ENCODE measurements around the gene ARHGEF26.

ARHGEF26 gene

GRCh38 chr3:154210986-154211385, 89.8 kb downstream of the ARHGEF26 start:
- no peak for DNase-seq (ENCODE audit: low read depth in 2 of 2)

- DNase-seq (ENCODE audit: low read depth in 2 of 2): no peak
Observed at GRCh38 chr3:154214306-154214705, 93.1 kb downstream of the ARHGEF26 start.

- no peak for DNase-seq (ENCODE audit: low read depth in 2 of 2)
Observed at GRCh38 chr3:154217671-154218070, 96.5 kb downstream of the ARHGEF26 start.

DNA sequence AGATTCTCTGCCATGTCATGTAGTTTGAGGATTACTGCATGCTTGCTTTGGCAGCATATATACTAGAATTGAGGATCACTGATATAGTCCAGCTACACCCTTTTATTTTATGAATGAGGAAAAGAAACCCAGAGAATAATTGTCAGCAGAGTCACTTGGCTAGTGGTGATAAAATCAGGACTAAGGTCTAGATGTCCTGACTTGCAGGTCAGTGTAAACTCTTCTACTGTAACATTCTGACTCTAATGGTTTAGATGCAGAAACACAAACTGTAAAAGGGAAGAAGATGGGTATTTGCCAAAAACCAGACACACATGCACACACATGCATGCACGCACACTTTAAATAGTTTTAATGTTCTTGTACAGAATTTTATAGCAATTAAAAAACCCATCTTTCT, 97.5 kb downstream of the ARHGEF26 start:
- no peak for DNase-seq (ENCODE audit: low read depth in 2 of 2)

GRCh38 chr3:154220462-154220861, 99.3 kb downstream of the ARHGEF26 start:
- DNase-seq (ENCODE audit: low read depth in 2 of 2): no peak

- no peak for DNase-seq (ENCODE audit: low read depth in 2 of 2)
Observed at GRCh38 chr3:154223519-154223918, 102.3 kb downstream of the ARHGEF26 start.

GRCh38 chr3:154224366-154224765, 103.2 kb downstream of the ARHGEF26 start:
- no peak for DNase-seq (ENCODE audit: low read depth in 2 of 2)

DNA sequence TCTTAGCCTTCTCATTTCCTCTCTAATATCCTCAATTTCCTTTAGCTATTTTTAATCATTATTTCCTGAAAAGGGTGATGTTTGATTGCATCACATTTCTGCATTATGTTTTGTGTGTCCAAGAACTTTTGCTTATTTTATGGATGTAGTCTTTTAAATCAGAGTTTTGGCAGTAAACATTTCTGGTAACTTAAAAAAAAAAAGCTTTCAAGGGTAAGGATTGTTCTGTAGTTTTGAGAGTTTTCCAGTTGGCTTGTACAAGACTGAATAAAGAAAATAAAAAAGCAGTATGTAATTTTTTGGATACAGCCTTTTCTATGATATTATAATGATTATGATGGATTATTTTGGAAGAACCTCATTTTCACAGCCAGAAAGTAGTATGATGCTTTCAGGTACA, 103.7 kb downstream of the ARHGEF26 start:
- no peak for DNase-seq (ENCODE audit: low read depth in 2 of 2)

- DNase-seq (ENCODE audit: low read depth in 2 of 2): no peak
Observed at GRCh38 chr3:154225536-154225935, 104.3 kb downstream of the ARHGEF26 start.

DNA sequence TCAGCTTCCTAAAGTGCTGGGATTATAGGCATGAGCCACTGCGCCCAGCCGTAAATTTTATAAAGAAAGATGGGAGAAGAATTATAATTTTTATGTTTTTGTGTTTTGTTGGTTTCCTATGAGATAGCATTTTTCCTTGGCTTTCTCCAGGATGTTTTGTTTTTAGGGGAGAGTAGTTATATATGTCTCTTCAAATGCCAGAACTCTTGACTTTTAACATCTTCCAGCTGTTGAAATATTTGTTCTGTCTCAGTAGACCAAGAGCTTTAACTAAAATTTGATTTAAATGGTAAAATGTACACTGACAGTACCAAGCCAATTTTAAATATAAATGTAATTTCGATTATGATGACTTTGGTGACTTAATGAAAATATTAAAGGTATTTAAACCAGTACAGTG, 106.3 kb downstream of the ARHGEF26 start:
- DNase-seq (ENCODE audit: low read depth in 2 of 2): no peak

GRCh38 chr3:154228561-154229216, 107.5 kb downstream of the ARHGEF26 start:
- DNase-seq (ENCODE audit: low read depth in 2 of 2): no peak

- no peak for DNase-seq (ENCODE audit: low read depth in 2 of 2)
Observed at GRCh38 chr3:154229217-154229590, 108.0 kb downstream of the ARHGEF26 start.

GRCh38 chr3:154235330-154235729, 114.1 kb downstream of the ARHGEF26 start:
- DNase-seq (ENCODE audit: low read depth in 2 of 2): no peak

- DNase-seq (ENCODE audit: low read depth in 2 of 2): no peak
Observed at GRCh38 chr3:154236331-154236730, 115.1 kb downstream of the ARHGEF26 start.

DNA sequence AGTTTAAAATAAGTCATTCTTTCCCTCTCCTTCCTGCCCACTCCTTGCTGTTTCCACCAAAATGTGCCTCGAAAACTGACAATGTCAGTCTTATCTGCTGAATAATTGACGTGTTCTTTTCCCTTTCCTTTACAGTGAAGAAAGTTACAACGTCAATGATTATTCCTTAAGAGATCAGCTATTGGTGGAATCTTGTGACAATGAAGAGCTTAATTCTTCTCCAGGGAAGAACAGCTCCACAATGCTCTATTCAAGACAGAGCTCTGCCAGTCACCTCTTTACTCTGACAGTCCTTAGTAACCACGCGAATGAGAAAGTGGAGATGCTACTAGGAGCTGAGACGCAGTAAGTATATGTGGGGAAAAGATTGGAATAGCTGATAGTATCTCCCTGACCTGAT, 119.0 kb downstream of the ARHGEF26 start:
- DNase-seq (ENCODE audit: low read depth in 2 of 2): no peak

DNA sequence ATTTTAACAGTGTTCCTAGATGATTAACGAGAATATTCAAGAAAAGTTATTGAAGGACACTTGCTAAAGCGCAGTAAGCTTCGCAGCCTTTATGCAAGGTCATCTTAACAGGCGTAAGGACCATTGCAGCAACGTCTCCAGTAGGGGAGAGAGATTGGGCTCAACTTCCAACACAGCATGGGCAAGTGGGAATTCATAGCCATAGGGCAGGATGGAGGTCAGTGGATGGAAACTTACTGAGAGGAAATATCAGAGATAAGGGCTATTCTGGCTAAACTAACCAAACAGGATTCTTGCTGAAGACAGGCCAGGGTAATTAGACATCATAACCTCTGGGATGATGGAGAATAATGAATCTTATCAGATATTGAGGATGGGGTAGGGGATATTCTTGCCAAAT, 120.3 kb downstream of the ARHGEF26 start:
- no peak for DNase-seq (ENCODE audit: low read depth in 2 of 2)

DNA sequence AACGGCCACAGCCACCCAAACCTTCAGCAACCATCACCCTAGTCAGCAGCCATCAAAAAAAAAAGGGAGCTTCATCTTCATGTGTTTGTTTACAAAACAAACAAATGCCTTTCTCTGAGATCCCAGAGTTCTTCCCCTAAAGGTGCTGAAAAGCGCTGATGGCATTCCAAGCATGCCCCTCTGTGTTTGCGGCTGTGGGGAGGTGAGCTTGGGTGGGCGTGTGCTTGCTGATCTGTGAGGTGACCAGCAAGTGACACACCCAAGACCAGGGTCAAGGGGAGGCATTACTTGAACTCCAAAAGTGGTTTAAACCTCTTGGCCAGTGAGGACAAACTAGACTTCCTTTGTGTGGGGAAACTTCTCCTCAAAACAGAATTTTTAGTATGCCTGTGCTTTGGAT, 121.6 kb downstream of the ARHGEF26 start:
- DNase-seq (ENCODE audit: low read depth in 2 of 2): no peak

DNA sequence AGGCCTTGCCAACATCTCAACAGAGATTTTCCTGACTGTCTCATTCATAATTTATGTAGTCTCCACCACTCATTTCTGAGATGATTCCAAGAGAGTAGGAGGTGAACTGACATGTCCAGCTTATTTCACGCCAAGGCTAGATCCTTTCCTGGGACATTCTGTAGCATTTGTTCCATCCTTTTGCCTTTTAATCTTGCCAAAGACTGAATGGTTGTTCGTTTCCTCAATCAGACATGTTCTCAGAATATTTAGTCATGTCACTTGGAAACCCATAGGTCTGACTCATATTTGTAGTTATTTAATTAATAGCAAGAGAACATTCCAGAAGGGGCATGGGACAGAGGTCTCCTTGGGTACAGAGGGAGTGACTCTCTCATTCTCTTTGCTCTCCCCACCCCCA, 122.2 kb downstream of the ARHGEF26 start:
- DNase-seq (ENCODE audit: low read depth in 2 of 2): no peak

GRCh38 chr3:154244644-154245043, 123.5 kb downstream of the ARHGEF26 start:
- no peak for DNase-seq (ENCODE audit: low read depth in 2 of 2)

DNA sequence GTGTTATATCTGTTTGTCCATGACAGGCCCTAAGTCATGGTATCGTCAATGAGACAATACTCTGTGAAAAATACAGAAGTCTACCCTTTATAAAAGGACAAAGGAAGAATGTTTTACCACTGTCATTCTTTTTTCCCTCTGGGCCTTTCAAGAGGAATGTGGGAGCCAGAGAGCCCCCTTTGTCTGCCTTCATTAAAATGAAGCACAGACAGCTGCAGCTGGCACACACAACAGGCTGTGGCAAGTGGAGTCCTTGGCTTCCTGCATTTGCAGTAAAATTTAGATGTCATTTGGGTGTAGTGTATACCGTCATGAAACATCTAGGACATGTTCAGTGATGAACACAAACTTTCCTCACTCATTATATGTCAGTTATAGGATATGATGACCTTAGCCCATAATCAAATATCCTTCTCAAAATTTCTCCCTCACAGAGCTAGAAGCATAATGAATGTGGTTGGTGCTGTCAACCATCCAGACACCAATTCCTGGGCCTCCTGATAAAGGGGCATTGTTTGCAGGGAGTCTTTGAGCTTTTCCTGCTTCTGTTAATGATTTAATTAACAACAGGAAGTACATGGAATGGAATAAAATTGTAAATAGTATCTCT, 126.7 kb downstream of the ARHGEF26 start:
- DNase-seq (ENCODE audit: low read depth in 2 of 2): no peak

- DNase-seq (ENCODE audit: low read depth in 2 of 2): no peak
Observed at GRCh38 chr3:154250291-154250690, 129.1 kb downstream of the ARHGEF26 start.

- DNase-seq (ENCODE audit: low read depth in 2 of 2): no peak
Observed at GRCh38 chr3:154251610-154252009, 130.4 kb downstream of the ARHGEF26 start.

DNA sequence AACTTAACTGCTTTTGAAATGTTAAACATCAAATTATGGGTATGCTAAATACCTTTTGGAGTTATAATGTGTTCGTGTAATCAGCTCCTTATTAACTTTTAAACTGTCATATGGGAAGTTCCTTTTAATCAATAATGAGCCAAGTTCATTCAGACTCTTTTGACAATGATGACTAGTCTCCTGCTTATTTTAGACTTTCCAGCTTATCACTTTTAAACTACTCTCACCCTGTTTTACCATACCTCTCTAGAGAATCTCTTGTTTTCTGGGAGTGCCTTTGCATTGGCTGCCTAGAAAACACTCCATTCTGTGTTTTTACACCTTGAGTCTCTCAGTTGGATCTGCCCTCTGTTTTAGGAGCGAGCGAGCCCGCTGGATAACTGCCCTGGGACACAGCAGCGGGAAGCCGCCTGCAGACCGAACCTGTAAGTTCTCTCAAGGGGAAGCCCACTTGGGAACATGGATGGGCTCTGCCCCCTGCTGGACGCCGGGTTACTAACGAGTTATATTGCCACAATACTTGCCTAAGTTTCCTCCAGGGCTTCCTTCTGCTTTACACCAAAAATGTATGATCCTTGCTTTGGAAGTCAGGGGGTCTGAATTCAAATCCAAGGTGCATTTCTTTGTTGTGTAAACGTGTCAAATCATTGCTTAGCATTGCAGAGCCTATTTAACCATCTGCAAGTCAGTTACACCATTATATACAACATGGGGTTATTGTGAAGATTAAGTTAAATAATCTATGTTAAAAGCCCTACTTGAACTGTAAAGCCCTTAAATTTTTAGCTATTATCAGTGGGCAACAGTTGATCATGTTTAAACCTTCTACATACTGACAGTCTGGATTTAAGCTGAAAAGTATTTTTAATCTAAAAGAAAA, 131.8 kb downstream of the ARHGEF26 start:
- DNase-seq (ENCODE audit: low read depth in 2 of 2): peak; percentile 35 to 71

Data from stimulated activated CD4-positive, alpha-beta T cell treated with anti-CD3 and anti-CD28 coated beads, Interleukin-12 subunit alpha, Interleukin-12 subunit beta, amount 100 ng/mL, for 24 hours (primary cell).